Measurements from ENCODE around the gene ACSL6. TPM values are rescaled to one million over a fixed set of nuclear protein-coding genes. Genes with fewer than 3 reads are reported as not detected.

Gene ACSL6
- total and polyA plus RNA-seq, 2 experiments from 2014 or later: 1.7 to 2.4 TPM

DNA sequence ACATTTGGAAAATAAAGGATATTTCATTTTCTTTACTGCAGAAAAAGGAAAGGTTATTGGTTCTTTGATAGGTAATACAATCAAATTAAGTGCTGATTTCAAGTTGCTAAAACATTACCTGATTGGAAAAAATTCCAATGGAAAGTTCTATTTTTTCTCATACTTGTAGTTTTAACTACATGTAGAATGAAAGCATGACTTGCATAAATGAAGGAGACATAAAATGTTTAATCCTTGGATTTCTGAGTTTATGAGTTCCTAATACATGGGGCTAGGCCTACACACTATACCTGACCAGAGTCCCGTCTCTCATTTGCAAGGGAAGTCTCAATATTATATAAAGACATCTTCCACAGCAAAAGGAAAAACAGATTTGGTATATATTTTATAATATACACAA, 60.8 kb downstream of the ACSL6 start:
- WGBS (ENCODE audit: low lambda C conversion rate, missing lambda C conversion rate): 88% methylated on average over 1 of the region's 1 CpG
- Histone ChIP-seq H3K79me2 (no peaks in the 10 kb centered on the region), H3K4me1 (ENCODE audit: insufficient read depth) (no peaks in the 10 kb centered on the region), H3K9me3 (ENCODE audit: low read depth) (no peaks in the 10 kb centered on the region), H4K20me1 (ENCODE audit: insufficient read depth, poor library complexity, severe bottlenecking) (no peaks in the 10 kb centered on the region), H3K4me3 (no peak overlapping the region), H3K36me3 (replicated peaks; ENCODE audit: insufficient read depth, low read depth) (no peaks in the 10 kb centered on the region), H3K27me3 (no peaks in the 10 kb centered on the region), H2AFZ (no peak overlapping the region), H3K9me2 (replicated peaks; ENCODE audit: insufficient read depth) (no peaks in the 10 kb centered on the region), H3K27ac (no peak overlapping the region), H3K4me2 (no peak overlapping the region)
- no peak for DNase-seq (ENCODE audit: low spot score)
- TF ChIP-seq, protein P1, sequence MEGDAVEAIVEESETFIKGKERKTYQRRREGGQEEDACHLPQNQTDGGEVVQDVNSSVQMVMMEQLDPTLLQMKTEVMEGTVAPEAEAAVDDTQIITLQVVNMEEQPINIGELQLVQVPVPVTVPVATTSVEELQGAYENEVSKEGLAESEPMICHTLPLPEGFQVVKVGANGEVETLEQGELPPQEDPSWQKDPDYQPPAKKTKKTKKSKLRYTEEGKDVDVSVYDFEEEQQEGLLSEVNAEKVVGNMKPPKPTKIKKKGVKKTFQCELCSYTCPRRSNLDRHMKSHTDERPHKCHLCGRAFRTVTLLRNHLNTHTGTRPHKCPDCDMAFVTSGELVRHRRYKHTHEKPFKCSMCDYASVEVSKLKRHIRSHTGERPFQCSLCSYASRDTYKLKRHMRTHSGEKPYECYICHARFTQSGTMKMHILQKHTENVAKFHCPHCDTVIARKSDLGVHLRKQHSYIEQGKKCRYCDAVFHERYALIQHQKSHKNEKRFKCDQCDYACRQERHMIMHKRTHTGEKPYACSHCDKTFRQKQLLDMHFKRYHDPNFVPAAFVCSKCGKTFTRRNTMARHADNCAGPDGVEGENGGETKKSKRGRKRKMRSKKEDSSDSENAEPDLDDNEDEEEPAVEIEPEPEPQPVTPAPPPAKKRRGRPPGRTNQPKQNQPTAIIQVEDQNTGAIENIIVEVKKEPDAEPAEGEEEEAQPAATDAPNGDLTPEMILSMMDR (IDR thresholded peaks at IDR 0.05; ENCODE audit: poor library complexity): no peak
- TF ChIP-seq EZH2 (IDR thresholded peaks at IDR 0.05; ENCODE audit: borderline replicate concordance) (no peak), EZH2phosphoT487 (IDR thresholded peaks at IDR 0.05; ENCODE audit: low read depth, severe bottlenecking, unreplicated experiment) (no peak)

DNA sequence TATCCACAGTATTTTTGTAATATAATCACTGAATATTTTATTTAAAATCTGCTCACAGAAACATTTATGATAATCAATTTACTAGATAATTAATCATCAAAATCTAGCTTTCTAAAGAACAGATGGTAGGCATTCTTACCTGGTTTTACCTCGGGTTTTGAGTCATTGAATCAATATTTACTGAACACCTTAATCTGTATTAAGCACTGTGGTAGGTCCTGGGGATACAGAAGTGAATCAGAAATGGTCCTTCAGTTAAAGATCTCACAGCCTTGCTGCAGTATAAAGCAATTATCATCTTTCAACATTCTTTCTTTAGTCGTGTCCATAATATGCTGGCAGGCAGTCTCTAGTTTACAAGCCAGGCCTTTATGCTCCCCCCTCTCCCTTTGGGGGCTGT, 64.0 kb downstream of the ACSL6 start:
- no peak overlapping the region for H3K4me3 ChIP-seq
- DNase-seq (ENCODE audit: low spot score): no peak
- H3K36me3 ChIP-seq (replicated peaks; ENCODE audit: insufficient read depth, low read depth): no peaks in the 10 kb centered on the region
- H3K9me3 ChIP-seq (ENCODE audit: low read depth): no peaks in the 10 kb centered on the region
- H3K4me2 ChIP-seq: no peak overlapping the region
- H3K79me2 ChIP-seq: no peaks in the 10 kb centered on the region
- H3K27ac ChIP-seq: no peak overlapping the region
- H3K9me2 ChIP-seq (replicated peaks; ENCODE audit: insufficient read depth): no peaks in the 10 kb centered on the region
- H3K4me1 ChIP-seq (ENCODE audit: insufficient read depth): no peaks in the 10 kb centered on the region
- TF ChIP-seq, protein P1 (IDR thresholded peaks at IDR 0.05; ENCODE audit: poor library complexity): no peak
- no peak for TF ChIP-seq EZH2 (IDR thresholded peaks at IDR 0.05; ENCODE audit: borderline replicate concordance)
- no peak for TF ChIP-seq EZH2phosphoT487 (IDR thresholded peaks at IDR 0.05; ENCODE audit: low read depth, severe bottlenecking, unreplicated experiment)
- H4K20me1 ChIP-seq (ENCODE audit: insufficient read depth, poor library complexity, severe bottlenecking): no peaks in the 10 kb centered on the region
- no peak overlapping the region for H2AFZ ChIP-seq
- WGBS (ENCODE audit: low lambda C conversion rate, missing lambda C conversion rate): 26% methylated on average over 2 of the region's 2 CpGs
- no peaks in the 10 kb centered on the region for H3K27me3 ChIP-seq

DNA sequence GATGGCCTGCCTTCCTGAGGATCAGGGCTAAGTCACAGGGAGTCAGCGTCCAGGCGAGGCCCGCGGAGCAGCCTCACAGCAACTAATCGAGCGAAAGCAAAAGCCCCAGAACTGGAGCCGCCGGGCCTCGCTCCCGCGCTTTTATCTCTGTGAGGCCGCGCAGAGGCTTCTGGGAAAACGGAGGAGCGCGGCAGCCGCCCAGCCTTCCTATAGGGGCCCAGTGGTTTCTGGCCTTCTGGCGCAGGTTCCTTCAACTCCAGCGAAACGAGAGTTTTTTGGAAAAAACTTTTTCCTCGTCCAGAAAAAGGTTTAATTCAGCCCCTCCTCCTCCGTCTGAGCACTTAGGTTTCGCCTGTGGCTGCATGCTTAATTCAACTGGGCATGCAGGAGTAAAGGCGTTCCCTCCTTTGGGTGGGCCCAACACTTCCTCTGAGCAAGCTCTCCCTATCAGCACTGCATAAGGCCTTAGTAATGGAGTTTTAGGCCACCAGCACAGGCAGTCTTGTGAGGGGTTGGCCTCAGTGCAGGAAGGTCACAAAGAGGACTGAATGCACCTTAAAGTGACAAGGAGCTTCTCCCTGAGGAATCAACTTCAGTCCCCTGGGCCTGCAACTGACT, 65.8 kb downstream of the ACSL6 start, which contains the start of gene MEIKIN:
MEIKIN (minus strand) TSS at position 113 of the 618 bp plus-strand sequence. CDS start 158 bp downstream, outside the sequence.
- WGBS (ENCODE audit: low lambda C conversion rate, missing lambda C conversion rate): 97% methylated on average over 24 of the region's 24 CpGs
- no peak for DNase-seq (ENCODE audit: low spot score)
- Histone ChIP-seq H3K4me1 (ENCODE audit: insufficient read depth) (no peaks in the 10 kb centered on the region), H4K20me1 (ENCODE audit: insufficient read depth, poor library complexity, severe bottlenecking) (no peaks in the 10 kb centered on the region), H2AFZ (no peak within 1 kb of the TSS), H3K27me3 (no peaks in the 10 kb centered on the region), H3K9me3 (ENCODE audit: low read depth) (no peaks in the 10 kb centered on the region), H3K36me3 (replicated peaks; ENCODE audit: insufficient read depth, low read depth) (no peaks in the 10 kb centered on the region), H3K79me2 (no peaks in the 10 kb centered on the region), H3K27ac (no peak within 1 kb of the TSS), H3K4me3 (no peak within 1 kb of the TSS), H3K9me2 (replicated peaks; ENCODE audit: insufficient read depth) (no peaks in the 10 kb centered on the region), H3K4me2 (no peak within 1 kb of the TSS)
- TF ChIP-seq, protein P1 (IDR thresholded peaks at IDR 0.05; ENCODE audit: poor library complexity): no peak
- no peak for TF ChIP-seq EZH2 (IDR thresholded peaks at IDR 0.05; ENCODE audit: borderline replicate concordance)
- no peak for TF ChIP-seq EZH2phosphoT487 (IDR thresholded peaks at IDR 0.05; ENCODE audit: low read depth, severe bottlenecking, unreplicated experiment)

Measured in hepatocyte (in vitro differentiated cells).